NOMO-1 treated with DMSO at 0.1 percent for 48 hours (cell line): ENCODE results near the gene TOR2A.
A peak's percentile ranks its signal among the peaks of the same experiment; 100 is the strongest.

Source experiments
- DNase-seq: peaks from one replicate; lab custom pipeline; 2025; ENCODE audit not compliant: unreplicated experiment; lab: John Stamatoyannopoulos, UW

Gene TOR2A

GRCh38 chr9:127744398-127745110, 9.5 kb upstream of the TOR2A start:
- DNase-seq, result no peak

- DNase-seq, result no peak
Measured at GRCh38 chr9:127742435-127743088, 7.5 kb upstream of the TOR2A start.

- no peak for DNase-seq
Measured at GRCh38 chr9:127741831-127742434, 6.8 kb upstream of the TOR2A start.

- no peak for DNase-seq
Measured at GRCh38 chr9:127739614-127740330, 4.7 kb upstream of the TOR2A start.

- DNase-seq, result no peak
Measured at GRCh38 chr9:127738666-127739065, 3.6 kb upstream of the TOR2A start.

GRCh38 chr9:127735530-127736185, 564 bp upstream of the TOR2A start:
- DNase-seq, result no peak

GRCh38 chr9:127734247-127734746, 797 bp downstream of the TOR2A start:
- no peak for DNase-seq

- peak; percentile 39 for DNase-seq
Measured at GRCh38 chr9:127733614-127734013, 1.5 kb downstream of the TOR2A start.

GRCh38 chr9:127732444-127732843, 2.6 kb downstream of the TOR2A start:
- no peak for DNase-seq

GRCh38 chr9:127731938-127732337, 3.2 kb downstream of the TOR2A start:
- DNase-seq, result no peak

- DNase-seq, result no peak
Measured at GRCh38 chr9:127730799-127731410, 4.2 kb downstream of the TOR2A start.

GRCh38 chr9:127730262-127730661, 4.8 kb downstream of the TOR2A start:
- no peak for DNase-seq

- no peak for DNase-seq
Measured at GRCh38 chr9:127729522-127730256, 5.4 kb downstream of the TOR2A start.

- DNase-seq, result no peak
Measured at GRCh38 chr9:127728808-127729207, 6.3 kb downstream of the TOR2A start.

- DNase-seq, result no peak
Measured at GRCh38 chr9:127726871-127727270, 8.2 kb downstream of the TOR2A start.

GRCh38 chr9:127724012-127724411, 11.1 kb downstream of the TOR2A start:
- DNase-seq, result no peak

- no peak for DNase-seq
Measured at GRCh38 chr9:127723444-127723843, 11.7 kb downstream of the TOR2A start.

GRCh38 chr9:127723013-127723412, 12.1 kb downstream of the TOR2A start:
- DNase-seq, result no peak

GRCh38 chr9:127722055-127722745, 12.9 kb downstream of the TOR2A start:
- DNase-seq, result no peak
